ENCODE measurements around the gene RYR2. TPM values are rescaled to one million over a fixed set of nuclear protein-coding genes. Genes with fewer than 3 reads are reported as not detected.

The RYR2 gene
- total RNA-seq, 2 donors from 2014 or later: 0.05 to 0.39 TPM

Other genes with a start within 250 kb of the RYR2 start
- gene MTR, start 246.9 kb upstream of the RYR2 start, total RNA-seq: 10 to 100 TPM; 45.8 to 52.0 TPM
- not detected for gene MT1HL1, start 37.7 kb upstream of the RYR2 start, total RNA-seq

All from T-helper 17 cell (primary cell).